ENCODE results near the gene CLN6.
A peak's percentile ranks its signal among the peaks of the same experiment; 100 is the strongest.
"Not testable (repeated sequence)": the region's sequence is repeated elsewhere in the genome, so short reads cannot be mapped to it uniquely, and the experiment has no call there.

Gene CLN6

DNA sequence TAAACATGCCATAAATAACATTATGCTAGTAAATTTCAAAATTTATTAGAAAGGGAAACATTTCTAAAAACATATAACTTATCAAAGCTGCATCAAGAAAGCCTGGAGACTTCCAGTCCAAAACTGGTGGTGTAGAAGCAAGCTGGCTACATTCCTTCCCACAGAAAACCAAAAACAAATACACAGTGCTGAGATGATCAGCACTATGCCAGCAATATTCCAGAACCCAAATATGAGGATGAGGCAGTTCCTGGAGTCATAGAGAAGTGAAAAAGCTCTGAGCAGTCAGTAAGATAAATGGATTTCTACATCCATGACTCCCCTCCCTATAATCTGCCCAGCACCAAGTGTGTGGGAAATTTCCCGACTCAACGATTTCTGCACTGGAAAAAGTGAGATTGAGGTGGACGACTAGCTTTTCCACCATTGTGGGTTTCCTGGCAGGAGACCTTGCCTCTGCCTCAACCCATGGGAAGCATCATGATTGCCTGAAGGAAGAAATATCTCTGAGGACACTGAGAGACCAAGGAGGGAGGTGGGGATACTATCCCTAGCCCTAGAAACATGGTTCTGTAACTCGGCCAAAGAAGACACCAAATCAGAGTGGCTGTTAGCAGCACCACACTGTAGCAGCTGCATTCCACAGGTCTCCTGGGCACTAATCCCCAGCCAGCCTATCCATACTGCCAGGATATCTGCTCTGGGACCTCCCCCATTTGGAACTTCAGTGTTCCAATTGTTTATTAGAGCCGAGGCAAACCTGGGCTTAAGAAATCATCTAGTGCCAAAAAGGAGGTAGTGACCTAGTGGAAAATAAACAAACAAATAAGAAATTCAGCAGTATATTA is 11.8 kb upstream of the CLN6 start:
- Histone ChIP-seq H3K9me3 (ENCODE audit: control insufficient read depth, low read length) (no peaks in the 10 kb centered on the region), H3K27me3 (ENCODE audit: control insufficient read depth, insufficient read depth, low read length) (no peaks in the 10 kb centered on the region), H3K36me3 (ENCODE audit: control insufficient read depth, insufficient read depth, low read length) (no peaks in the 10 kb centered on the region), H3K4me3 (ENCODE audit: low read length) (no peak overlapping the region), H3K9ac (ENCODE audit: low read length) (no peak overlapping the region), H3K4me1 (ENCODE audit: control insufficient read depth, insufficient read depth, low read length) (no peaks in the 10 kb centered on the region)

DNA sequence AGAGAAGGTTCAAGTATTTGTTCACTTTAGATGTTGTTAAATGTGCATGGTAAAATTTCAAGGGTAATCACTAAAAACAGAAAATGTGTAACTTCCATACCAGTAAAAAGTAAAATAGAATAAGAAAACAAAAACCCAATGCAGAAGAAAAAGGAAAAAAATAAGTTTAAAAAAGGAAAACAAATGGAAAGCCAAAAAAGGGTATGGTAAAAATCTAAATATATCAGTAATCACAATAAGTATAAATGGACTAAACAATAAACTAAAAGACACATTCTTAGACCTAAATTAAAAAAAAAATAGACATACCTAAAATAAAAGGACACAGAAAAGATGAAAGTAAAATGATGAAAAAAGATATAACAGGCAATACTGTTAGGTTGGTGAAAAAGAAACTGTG is 9.5 kb upstream of the CLN6 start:
- H3K36me3 ChIP-seq (ENCODE audit: control insufficient read depth, insufficient read depth, low read length), result no peaks in the 10 kb centered on the region
- H3K4me1 ChIP-seq (ENCODE audit: control insufficient read depth, insufficient read depth, low read length), result peaks cover under 1% of the 10 kb centered on the region
- H3K4me3 ChIP-seq (ENCODE audit: low read length), result no peak overlapping the region
- no peaks in the 10 kb centered on the region for H3K27me3 ChIP-seq (ENCODE audit: control insufficient read depth, insufficient read depth, low read length)
- no peak overlapping the region for H3K9ac ChIP-seq (ENCODE audit: low read length)
- no peaks in the 10 kb centered on the region for H3K9me3 ChIP-seq (ENCODE audit: control insufficient read depth, low read length)

- no peaks in the 10 kb centered on the region for H3K27me3 ChIP-seq (ENCODE audit: control insufficient read depth, insufficient read depth, low read length)
- H3K9ac ChIP-seq (ENCODE audit: low read length), result no peak overlapping the region
- no peak overlapping the region for H3K4me3 ChIP-seq (ENCODE audit: low read length)
- H3K36me3 ChIP-seq (ENCODE audit: control insufficient read depth, insufficient read depth, low read length), result no peaks in the 10 kb centered on the region
- H3K9me3 ChIP-seq (ENCODE audit: control insufficient read depth, low read length), result no peaks in the 10 kb centered on the region
- peaks cover 11% of the 10 kb centered on the region for H3K4me1 ChIP-seq (ENCODE audit: control insufficient read depth, insufficient read depth, low read length)
These were observed 5.5 kb upstream of the CLN6 start for GRCh38 chr15:68235022-68235421.

GRCh38 chr15:68234520-68234919 is 5.0 kb upstream of the CLN6 start:
- H3K27me3 ChIP-seq (ENCODE audit: control insufficient read depth, insufficient read depth, low read length); H3K9ac ChIP-seq (ENCODE audit: low read length); H3K36me3 ChIP-seq (ENCODE audit: control insufficient read depth, insufficient read depth, low read length); H3K9me3 ChIP-seq (ENCODE audit: control insufficient read depth, low read length); H3K4me3 ChIP-seq (ENCODE audit: low read length): not testable (repeated sequence)
- H3K4me1 ChIP-seq (ENCODE audit: control insufficient read depth, insufficient read depth, low read length), result peaks cover 14% of the 10 kb centered on the region

DNA sequence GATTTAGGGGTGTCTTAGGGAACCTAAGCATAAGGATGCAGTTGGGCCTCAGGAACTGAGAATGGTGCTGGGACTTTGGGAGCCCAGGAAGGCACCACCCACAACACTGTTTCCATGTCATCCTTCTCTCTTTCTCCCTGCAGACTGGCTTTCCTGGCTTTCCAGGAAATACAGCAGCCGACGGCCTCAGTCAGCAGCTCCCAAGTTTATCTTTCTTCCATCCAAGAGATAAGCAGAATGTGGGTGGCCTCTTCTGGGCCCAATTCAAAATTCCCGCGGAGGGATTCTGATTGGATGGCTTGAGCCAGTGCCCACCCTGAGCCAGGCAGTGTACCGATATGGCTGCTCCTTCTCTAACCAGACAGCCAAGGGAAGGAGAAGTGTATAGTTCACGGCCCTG is 4.5 kb upstream of the CLN6 start:
- H3K9ac ChIP-seq (ENCODE audit: low read length), result no peak overlapping the region
- H3K27me3 ChIP-seq (ENCODE audit: control insufficient read depth, insufficient read depth, low read length), result no peaks in the 10 kb centered on the region
- no peak overlapping the region for H3K4me3 ChIP-seq (ENCODE audit: low read length)
- no peaks in the 10 kb centered on the region for H3K36me3 ChIP-seq (ENCODE audit: control insufficient read depth, insufficient read depth, low read length)
- H3K4me1 ChIP-seq (ENCODE audit: control insufficient read depth, insufficient read depth, low read length), result peaks cover 14% of the 10 kb centered on the region
- H3K9me3 ChIP-seq (ENCODE audit: control insufficient read depth, low read length), result no peaks in the 10 kb centered on the region

- Histone ChIP-seq H3K4me3 (ENCODE audit: low read length) (no peak overlapping the region), H3K36me3 (ENCODE audit: control insufficient read depth, insufficient read depth, low read length) (no peaks in the 10 kb centered on the region), H3K9ac (ENCODE audit: low read length) (no peak overlapping the region), H3K4me1 (ENCODE audit: control insufficient read depth, insufficient read depth, low read length) (peaks cover 23% of the 10 kb centered on the region), H3K27me3 (ENCODE audit: control insufficient read depth, insufficient read depth, low read length) (no peaks in the 10 kb centered on the region), H3K9me3 (ENCODE audit: control insufficient read depth, low read length) (no peaks in the 10 kb centered on the region)
These were observed 3.4 kb upstream of the CLN6 start for GRCh38 chr15:68232937-68233336.

DNA sequence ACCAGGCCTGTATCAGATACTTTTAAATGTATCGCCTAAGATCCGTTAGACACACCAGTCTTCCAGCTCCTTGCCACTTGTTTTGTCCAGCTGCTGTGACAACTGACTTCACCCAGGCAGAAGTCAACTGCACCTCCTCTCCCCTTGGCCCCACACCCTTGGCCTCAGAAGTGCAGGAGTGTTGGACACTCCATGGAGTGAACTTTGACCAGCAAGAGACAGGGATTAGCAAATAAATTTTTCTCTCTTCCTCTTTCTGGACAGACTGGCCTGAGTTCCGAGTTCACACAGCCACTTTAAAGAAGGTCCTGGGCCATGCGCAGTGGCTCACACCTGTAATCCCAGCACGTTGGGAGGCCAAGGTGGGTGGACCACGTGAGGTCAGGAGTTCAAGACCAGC is 2.9 kb upstream of the CLN6 start:
- Histone ChIP-seq H3K27me3 (ENCODE audit: control insufficient read depth, insufficient read depth, low read length) (no peaks in the 10 kb centered on the region), H3K4me3 (ENCODE audit: low read length) (no peak overlapping the region), H3K4me1 (ENCODE audit: control insufficient read depth, insufficient read depth, low read length) (peaks cover 27% of the 10 kb centered on the region), H3K9ac (ENCODE audit: low read length) (no peak overlapping the region), H3K36me3 (ENCODE audit: control insufficient read depth, insufficient read depth, low read length) (no peaks in the 10 kb centered on the region), H3K9me3 (ENCODE audit: control insufficient read depth, low read length) (no peaks in the 10 kb centered on the region)

DNA sequence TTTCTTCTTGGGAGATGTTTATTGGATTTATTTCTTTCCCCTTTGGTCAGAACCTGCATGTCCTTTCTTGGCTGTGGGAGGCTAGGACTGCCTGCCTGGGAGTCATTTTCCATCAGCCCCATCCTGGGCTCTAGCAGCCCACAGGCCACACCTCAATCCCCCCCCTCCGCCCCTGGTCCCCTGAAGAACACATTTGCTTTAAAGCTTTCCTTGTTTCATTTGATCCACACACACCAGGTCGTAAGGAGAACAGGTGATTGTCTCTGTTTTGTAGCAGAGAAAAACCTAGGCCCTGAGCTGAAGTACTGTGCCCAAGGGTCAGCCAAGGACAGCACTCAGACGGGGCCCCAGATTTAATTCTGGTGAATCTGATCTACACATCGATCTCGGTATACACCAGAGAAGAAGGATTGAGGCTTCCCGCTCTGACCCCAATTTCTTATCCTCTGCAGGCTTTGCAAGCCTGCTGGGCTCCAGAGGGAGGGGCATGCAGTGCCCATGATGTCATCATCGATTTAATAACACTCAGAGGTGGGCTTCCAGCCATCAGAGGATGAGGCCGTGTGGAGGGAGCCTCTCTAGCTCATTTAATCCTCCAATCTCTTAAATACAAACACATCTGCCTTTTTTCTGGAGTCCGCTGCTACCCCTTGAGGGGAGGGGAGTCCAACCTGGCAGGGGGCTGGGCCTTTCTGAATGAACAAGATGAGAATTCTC is 1.7 kb upstream of the CLN6 start:
- Histone ChIP-seq H3K36me3 (ENCODE audit: control insufficient read depth, insufficient read depth, low read length) (no peaks in the 10 kb centered on the region), H3K27me3 (ENCODE audit: control insufficient read depth, insufficient read depth, low read length) (no peaks in the 10 kb centered on the region), H3K9me3 (ENCODE audit: control insufficient read depth, low read length) (no peaks in the 10 kb centered on the region), H3K4me1 (ENCODE audit: control insufficient read depth, insufficient read depth, low read length) (peaks cover 27% of the 10 kb centered on the region), H3K9ac (ENCODE audit: low read length) (no peak overlapping the region), H3K4me3 (ENCODE audit: low read length) (no peak overlapping the region)

DNA sequence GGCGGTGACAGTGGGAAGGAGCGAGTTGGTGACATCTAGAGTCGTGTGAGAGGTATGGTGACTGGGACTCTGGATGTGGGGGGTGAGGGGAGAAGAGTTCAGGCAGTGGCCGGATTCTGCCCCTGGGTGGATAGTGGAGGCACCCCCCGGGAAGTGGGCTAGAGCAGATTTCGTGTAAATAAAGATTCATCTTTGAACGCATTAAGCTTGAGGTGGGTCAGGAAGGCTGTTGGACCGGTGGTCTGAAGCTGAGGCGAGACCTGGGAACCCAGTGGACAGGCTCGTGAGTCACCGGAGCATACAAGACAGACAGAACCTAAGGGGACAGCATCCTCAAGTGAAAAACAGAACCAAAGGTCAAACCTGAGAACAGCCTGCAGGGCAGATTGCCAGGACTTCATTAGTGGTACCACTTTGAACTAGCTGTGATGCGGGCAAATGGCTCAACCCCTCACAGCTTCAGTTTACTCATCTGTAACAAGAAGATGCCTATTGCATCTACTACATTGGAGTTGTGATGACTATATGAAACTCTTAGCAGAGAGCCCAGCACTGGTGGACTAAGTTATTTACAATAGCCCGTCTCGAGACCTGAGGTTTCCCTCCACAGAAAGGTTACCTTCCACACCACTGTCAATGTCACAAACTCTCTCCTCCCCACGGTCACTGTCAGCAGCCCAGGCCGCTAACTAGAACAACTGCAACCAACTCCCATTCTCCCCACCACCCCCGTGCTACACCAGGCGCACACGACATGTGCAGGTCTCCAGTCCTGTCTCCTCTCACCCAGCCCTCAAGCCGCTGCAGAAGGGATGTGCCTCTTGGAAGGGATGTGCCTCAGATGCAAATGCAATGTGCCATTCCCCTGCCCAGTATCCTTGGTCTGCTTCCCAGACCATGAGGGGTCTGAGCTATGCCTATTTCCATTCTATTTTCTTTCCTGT is 901 bp upstream of the CLN6 start:
- Histone ChIP-seq H3K9ac (ENCODE audit: low read length) (peak overlapping the region; percentile 74), H3K4me3 (ENCODE audit: low read length) (peak overlapping the region; percentile 60), H3K4me1 (ENCODE audit: control insufficient read depth, insufficient read depth, low read length) (peaks cover 27% of the 10 kb centered on the region), H3K9me3 (ENCODE audit: control insufficient read depth, low read length) (no peaks in the 10 kb centered on the region), H3K36me3 (ENCODE audit: control insufficient read depth, insufficient read depth, low read length) (no peaks in the 10 kb centered on the region), H3K27me3 (ENCODE audit: control insufficient read depth, insufficient read depth, low read length) (no peaks in the 10 kb centered on the region)

- Histone ChIP-seq H3K9me3 (ENCODE audit: control insufficient read depth, low read length) (no peaks in the 10 kb centered on the region), H3K4me1 (ENCODE audit: control insufficient read depth, insufficient read depth, low read length) (peaks cover 26% of the 10 kb centered on the region), H3K4me3 (ENCODE audit: low read length) (peak overlapping the region; percentile 77), H3K36me3 (ENCODE audit: control insufficient read depth, insufficient read depth, low read length) (no peaks in the 10 kb centered on the region), H3K27me3 (ENCODE audit: control insufficient read depth, insufficient read depth, low read length) (no peaks in the 10 kb centered on the region), H3K9ac (ENCODE audit: low read length) (peak overlapping the region; percentile 74)
These were observed 550 bp downstream of the CLN6 start for GRCh38 chr15:68228971-68229385.

- peaks cover 20% of the 10 kb centered on the region for H3K4me1 ChIP-seq (ENCODE audit: control insufficient read depth, insufficient read depth, low read length)
- H3K9ac ChIP-seq (ENCODE audit: low read length), result peak overlapping the region; percentile 74
- no peaks in the 10 kb centered on the region for H3K27me3 ChIP-seq (ENCODE audit: control insufficient read depth, insufficient read depth, low read length)
- peak overlapping the region; percentile 77 for H3K4me3 ChIP-seq (ENCODE audit: low read length)
- H3K36me3 ChIP-seq (ENCODE audit: control insufficient read depth, insufficient read depth, low read length), result no peaks in the 10 kb centered on the region
- H3K9me3 ChIP-seq (ENCODE audit: control insufficient read depth, low read length), result no peaks in the 10 kb centered on the region
These were observed 1.2 kb downstream of the CLN6 start for GRCh38 chr15:68228143-68228970.
